GM19193 (cell line): ENCODE results near the gene IGFALS.
A peak's percentile ranks its signal among the peaks of the same experiment; 100 is the strongest.

Experiments used
- POLR2A ChIP-seq: IDR thresholded peaks from 4 replicates; pipeline ENCODE4 v1.6.1; 2011; ENCODE audit not compliant: insufficient read depth, insufficient read length; ENCODE audit errors: extremely low read depth

IGFALS gene

DNA sequence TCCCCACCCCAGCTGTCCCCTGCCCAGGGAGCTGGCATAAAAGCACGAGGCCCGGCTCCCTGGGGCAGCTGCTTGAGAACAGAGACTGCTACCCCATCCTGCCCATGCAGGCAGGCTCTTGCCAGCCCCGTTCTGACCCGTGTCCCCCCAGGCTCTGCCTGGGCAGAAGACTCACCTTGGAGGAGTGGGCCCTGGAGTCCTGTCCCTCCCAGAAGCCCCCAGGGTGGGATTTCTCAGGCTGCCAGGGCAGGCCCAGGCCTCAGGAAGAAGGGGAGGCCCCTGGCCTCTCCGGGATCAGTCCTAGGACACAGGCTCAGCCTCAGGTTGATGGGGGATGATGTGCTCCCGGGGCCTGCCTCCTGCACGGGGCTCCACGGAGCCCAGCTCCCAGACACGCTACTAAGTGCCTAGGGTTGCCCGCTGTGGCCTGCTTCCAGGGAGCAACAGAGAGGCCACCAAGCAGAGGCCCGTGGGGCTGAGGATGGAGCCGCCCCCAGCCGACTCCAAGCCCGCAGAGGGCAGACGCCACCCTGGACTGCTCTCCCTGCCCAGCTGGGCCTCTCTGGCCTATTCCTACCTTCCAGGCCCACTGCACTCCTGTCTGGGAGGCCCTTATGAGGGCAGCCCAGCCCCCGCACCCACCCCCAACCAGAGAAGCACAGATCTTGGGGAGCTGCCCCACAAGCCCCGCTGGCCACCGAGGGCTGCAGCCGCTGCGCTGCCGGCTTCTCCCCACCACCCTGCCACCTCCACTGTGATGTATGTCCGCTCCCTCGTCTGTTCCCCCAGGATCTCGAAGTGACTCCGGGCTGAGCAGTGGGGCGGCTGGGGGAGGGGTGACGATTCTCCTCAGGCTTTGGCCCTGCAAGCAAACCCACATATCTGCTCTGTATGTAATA is 23.9 kb downstream of the IGFALS start:
- no peak for TF ChIP-seq POLR2A

DNA sequence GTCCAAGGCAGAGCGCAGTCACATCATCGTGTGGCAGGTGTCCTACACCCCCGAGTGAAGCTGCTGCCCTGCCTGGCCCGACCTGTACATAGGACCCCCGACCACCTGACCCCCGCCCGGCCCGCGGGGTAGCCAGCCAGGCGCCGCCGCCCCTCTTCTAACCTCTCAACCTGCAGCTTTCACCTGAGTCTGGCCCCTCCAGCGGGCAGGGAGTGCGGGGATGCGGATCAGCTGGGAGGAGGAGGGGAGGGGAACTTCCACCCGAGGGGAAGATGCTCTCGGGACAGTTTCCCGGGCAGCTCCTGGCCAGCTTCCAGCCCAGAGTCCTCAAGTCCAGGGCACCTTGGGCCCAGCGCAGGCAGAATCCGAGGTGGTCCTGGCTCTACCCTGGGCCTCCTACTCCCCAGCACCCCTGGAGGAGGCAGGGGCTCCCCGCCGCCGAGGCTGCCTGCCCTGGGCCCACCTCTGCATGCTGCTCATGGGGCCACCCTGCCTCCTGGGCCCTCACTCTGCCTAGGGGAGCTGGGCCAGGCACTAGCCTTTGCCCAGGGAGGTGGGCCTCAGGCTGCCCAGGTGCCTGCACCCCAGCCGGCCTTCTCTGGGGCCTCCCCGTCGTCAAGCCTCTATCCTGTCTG is 24.6 kb downstream of the IGFALS start:
- TF ChIP-seq POLR2A, result peak; percentile 11

DNA sequence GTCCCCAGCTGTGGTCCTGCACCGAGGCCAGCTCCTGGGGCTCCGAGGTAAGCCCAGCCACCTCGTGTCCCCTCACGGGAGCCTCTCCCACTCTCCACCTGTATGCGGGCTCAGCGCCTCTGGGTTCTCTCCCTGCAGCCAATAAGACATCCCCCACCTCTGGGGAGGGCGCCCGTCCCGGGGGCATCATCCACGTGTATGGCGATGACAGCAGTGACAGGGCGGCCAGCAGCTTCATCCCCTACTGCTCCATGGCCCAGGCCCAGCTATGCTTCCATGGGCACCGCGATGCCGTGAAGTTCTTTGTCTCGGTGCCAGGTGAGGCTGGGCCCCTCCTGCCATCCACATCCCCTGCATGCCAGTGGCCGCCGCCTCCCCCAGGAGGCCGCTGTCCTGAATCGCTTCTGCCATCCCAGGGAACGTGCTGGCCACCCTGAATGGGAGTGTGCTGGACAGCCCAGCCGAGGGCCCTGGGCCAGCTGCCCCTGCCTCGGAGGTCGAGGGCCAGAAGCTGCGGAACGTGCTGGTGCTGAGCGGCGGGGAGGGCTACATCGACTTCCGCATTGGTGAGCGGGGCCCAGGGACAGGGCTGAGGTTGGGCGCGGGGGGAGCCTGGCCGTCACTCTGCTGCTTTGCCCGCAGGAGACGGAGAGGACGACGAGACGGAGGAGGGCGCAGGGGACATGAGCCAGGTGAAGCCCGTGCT is 25.3 kb downstream of the IGFALS start:
- TF ChIP-seq POLR2A, result no peak

DNA sequence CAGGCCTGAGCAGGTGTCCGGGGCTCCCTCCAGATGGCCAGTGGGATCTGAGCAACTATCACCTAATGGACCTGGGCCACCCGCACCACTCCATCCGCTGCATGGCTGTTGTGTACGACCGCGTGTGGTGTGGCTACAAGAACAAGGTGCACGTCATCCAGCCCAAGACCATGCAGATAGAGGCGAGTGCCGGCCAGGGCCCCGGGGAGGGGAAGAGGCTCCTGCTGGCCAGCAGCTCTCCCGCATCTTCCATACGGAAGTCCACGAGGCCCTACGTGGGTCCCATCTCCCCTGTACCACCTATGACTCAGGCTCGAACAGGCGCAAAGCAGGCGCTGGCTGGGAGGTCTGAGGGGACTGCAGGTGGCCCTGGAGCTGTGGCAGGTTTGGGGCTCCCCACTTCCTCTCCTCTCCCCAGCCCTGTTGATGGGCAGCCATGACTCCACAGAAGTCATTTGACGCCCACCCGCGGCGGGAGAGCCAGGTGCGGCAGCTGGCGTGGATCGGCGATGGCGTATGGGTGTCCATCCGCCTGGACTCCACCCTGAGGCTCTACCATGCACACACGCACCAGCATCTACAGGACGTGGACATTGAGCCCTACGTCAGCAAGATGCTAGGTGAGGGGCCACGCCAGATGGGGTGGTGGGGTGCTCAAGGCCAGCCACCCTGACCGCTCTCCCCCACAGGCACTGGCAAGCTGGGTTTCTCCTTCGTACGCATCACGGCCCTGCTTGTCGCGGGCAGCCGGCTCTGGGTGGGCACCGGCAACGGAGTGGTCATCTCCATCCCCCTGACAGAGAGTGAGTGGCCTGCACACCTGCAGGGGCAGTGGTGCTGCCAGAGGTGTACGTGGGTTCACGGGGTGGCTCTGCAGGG is 26.1 kb downstream of the IGFALS start:
- no peak for TF ChIP-seq POLR2A

DNA sequence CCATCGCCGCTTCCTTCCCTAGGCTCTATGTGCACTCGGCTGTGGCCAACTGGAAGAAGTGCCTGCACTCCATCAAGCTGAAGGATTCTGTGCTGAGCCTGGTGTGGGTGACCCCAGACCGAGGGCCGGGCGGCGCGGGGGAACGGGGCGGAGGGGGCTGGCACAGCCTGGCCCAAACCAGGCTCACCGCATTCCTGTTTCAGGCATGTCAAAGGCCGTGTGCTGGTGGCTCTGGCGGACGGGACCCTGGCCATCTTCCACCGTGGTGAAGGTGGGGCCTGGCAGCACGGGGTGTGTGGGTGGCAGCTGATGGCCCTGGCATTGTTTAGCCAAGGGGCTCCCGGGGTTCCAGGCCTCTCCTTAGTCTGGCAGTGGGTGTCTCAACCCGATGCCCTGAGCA is 26.8 kb downstream of the IGFALS start:
- TF ChIP-seq POLR2A, result no peak

DNA sequence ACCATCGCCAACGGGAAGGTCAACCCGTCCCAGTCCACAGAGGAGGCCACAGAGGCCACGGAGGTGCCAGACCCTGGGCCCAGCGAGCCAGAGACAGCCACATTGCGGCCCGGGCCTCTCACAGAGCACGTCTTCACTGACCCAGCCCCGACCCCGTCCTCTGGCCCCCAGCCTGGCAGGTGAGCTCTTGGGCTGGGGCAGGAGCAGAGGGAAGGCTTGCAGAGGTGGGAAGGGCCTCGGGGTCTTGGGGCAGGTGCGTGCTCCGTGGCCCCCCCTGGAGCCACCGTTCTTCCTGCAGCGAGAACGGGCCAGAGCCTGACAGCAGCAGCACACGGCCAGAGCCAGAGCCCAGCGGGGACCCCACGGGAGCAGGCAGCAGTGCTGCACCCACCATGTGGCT is 27.3 kb downstream of the IGFALS start:
- TF ChIP-seq POLR2A, result no peak

DNA sequence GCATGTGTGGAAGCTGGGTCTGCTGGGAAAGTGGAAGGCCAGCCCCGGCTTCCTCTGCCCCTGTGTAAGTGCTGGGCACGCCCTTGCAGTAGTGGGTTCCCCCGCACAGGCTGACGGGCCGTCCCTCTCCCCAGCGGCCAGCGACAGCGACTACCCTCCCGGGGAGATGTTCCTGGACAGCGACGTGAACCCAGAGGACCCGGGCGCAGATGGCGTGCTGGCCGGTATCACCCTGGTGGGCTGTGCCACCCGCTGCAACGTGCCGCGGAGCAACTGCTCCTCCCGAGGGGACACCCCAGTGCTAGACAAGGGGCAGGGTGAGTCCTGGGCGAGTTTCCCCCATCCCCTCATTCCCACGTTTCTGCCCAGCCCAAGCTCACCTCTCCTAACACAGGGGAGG is 27.7 kb downstream of the IGFALS start:
- TF ChIP-seq POLR2A, result no peak

DNA sequence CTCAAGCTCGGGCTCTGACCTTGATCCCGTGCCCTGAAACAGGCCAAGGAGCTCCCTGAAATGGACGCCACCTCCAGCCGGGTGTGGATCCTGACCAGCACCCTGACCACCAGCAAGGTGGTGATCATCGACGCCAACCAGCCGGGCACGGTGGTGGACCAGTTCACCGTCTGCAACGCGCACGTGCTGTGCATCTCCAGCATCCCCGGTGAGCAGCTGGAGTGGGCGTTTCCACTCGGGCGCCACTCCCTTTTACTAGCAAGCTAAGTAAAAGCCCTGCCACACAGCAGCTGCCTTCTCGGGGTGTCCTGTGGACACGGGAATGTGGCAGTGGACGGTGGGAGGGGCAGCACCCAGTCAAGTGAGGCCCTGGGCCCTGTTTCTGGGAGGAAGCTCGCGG is 28.5 kb downstream of the IGFALS start:
- TF ChIP-seq POLR2A, result no peak

DNA sequence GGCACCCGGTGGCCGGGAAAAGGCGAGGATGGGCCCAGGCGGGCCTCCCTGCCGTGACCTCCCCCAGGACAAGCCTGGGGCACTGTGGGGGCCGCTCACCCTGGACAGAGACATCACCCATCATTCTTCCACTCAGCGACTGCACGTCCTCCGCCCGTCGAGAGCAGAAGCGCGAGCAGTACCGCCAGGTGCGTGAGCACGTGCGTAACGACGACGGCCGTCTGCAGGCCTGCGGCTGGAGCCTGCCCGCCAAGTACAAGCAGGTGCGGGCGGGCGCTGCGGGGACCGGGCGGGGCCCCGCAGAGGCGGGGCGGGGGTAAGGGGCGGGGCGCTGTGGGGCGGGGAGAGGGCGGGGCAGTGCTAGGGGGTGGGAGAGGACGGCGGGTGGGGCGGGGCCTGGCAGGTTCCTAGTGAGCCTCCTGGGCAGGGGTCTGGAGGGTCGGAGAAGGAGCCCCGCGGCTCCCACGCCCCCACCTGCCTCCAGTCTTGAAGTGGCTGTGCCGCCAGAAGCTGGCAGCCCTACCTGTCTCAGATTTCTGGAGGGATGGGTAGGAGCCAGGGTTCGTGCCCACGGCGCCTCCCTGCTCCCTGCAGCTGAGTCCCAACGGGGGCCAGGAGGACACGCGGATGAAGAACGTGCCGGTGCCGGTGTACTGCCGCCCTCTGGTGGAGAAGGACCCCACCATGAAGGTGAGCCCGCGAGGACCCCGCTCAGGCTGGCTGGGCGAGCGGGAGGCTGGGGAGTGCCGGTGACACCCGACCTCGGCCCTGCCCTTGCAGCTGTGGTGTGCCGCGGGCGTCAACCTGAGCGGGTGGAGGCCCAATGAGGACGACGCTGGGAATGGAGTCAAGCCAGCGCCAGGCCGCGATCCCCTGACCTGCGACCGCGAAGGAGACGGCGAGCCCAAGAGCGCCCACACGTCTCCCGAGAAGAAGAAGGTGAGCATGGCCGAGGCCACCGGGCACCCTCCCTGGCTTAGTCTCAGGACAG is 29.7 kb downstream of the IGFALS start:
- no peak for TF ChIP-seq POLR2A

DNA sequence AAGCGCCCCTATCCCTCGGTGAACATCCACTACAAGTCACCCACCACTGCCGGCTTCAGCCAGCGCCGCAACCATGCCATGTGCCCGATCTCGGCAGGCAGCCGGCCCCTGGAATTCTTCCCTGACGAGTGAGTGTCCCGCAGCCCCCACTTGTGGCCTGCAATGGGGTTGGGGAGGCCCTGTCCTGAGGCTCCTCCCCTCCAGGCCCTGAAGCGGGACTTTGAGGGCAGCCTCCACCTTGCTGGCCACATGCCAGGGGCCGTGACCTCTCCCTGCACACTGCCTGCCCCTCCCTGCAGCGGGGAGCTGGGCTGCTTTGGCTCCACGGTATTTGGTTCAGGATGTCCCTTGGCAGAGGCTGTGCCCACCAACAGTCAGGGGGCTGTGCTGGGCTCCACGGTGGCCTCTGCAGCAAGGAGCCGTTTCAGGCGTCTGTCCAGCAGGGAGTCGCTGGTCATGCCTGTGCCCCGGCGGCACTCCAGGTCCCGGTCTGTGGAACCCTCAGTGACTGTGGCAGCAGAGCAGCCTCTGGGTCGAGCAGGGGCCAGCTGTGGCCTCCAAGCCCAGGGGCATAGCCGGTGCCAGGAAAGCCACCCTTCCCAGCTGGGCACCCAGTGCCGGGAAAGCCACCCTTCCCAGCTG is 30.5 kb downstream of the IGFALS start:
- no peak for TF ChIP-seq POLR2A

DNA sequence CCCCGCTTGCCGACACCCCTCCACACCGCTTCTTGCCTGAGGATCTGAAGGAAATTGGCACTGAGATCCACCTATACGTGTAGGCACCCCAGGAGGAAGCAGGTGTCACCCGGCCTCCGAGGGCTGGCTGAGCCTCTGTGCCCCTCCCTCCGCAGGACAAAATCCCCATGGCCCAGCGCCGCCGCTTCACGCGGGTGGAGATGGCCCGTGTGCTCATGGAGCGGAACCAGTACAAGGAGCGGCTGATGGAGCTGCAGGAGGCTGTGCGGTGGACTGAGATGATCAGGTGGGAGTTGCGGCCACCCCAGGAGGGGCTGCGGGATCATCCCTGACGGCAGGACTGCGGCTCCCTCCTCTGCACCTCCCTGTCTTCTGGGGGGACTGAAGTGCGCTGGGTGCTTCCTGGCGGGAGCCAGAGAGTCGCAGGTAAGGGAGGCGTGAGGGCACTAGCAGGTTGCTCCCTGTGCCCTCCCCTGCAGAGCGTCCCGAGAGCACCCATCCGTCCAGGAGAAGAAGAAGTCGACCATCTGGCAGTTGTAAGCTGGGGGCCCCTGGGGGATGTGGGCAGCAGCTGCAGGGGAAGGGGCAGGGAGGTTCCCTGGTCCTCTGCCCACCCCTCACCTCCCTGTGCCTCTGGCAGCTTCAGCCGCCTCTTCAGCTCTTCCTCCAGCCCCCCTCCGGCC is 31.2 kb downstream of the IGFALS start:
- peak; percentile 5 for TF ChIP-seq POLR2A

DNA sequence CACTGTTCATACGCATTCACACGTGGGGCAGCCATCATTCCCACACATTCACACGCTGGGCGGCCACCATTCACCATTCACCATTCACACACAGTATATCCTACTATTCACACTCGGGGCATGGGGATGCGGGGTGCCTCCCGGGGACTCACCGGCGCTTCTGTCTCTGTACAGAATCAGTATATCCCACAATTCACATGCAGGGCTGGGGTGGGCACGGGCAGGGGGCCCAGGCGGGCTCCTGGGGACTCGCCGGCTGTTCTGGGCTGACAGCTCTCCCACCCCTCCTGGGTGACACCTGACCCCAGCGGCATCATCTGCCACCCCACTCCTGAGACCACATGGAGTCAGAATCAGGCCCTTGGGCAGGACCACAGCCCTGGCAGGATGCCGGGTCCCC is 31.8 kb downstream of the IGFALS start:
- peak; percentile 4 for TF ChIP-seq POLR2A
